ENCODE measurements around the gene GPR108.
A peak's percentile ranks its signal among the peaks of the same experiment; 100 is the strongest.
"Not testable (repeated sequence)": the region's sequence is repeated elsewhere in the genome, so short reads cannot be mapped to it uniquely, and the experiment has no call there.

Gene GPR108

GRCh38 chr19:6773323-6773931 lies 36.0 kb upstream of the GPR108 start:
- DNase-seq (ENCODE audit: low spot score): peak; percentile 72
- in situ Hi-C loops (cut with MboI; ENCODE audit: low sequenced_read_pairs, unreplicated experiment): no loop called here
- no peak for TF ChIP-seq CTCF (IDR thresholded peaks at IDR 0.05; ENCODE audit: borderline replicate concordance, control extremely low read depth, extremely low read depth, insufficient read depth, missing control alignments)

- no peak for DNase-seq (ENCODE audit: low spot score)
- TF ChIP-seq CTCF (IDR thresholded peaks at IDR 0.05; ENCODE audit: borderline replicate concordance, control extremely low read depth, extremely low read depth, insufficient read depth, missing control alignments): no peak
- in situ Hi-C loops (cut with MboI; ENCODE audit: low sequenced_read_pairs, unreplicated experiment): no loop called here
Measured at GRCh38 chr19:6772866-6773322, 35.5 kb upstream of the GPR108 start.

- in situ Hi-C loops (cut with MboI; ENCODE audit: low sequenced_read_pairs, unreplicated experiment): no loop called here
- peak; percentile 95 for DNase-seq (ENCODE audit: low spot score)
Measured at GRCh38 chr19:6772028-6772865, 34.9 kb upstream of the GPR108 start, which contains the start of gene VAV1. Gene VAV1, plus strand, starts transcription at chr19:6772708. Its CDS starts 100 bp downstream, at chr19:6772808.

GRCh38 chr19:6771648-6772027 lies 34.3 kb upstream of the GPR108 start:
- in situ Hi-C loops (cut with MboI; ENCODE audit: low sequenced_read_pairs, unreplicated experiment); DNase-seq (ENCODE audit: low spot score): not testable (repeated sequence)

More at GRCh38 chr19:6772028-6772865, 34.9 kb upstream of the GPR108 start, which contains the start of gene VAV1:
- TF ChIP-seq CTCF (IDR thresholded peaks at IDR 0.05; ENCODE audit: borderline replicate concordance, control extremely low read depth, extremely low read depth, insufficient read depth, missing control alignments): peak; percentile 53

GRCh38 chr19:6769006-6769619 lies 31.7 kb upstream of the GPR108 start:
- DNase-seq (ENCODE audit: low spot score): peak; percentile 32
- in situ Hi-C loops (cut with MboI; ENCODE audit: low sequenced_read_pairs, unreplicated experiment): no loop called here
- no peak for TF ChIP-seq CTCF (IDR thresholded peaks at IDR 0.05; ENCODE audit: borderline replicate concordance, control extremely low read depth, extremely low read depth, insufficient read depth, missing control alignments)

GRCh38 chr19:6768236-6768785 lies 30.9 kb upstream of the GPR108 start:
- TF ChIP-seq CTCF (IDR thresholded peaks at IDR 0.05; ENCODE audit: borderline replicate concordance, control extremely low read depth, extremely low read depth, insufficient read depth, missing control alignments): no peak
- in situ Hi-C loops (cut with MboI; ENCODE audit: low sequenced_read_pairs, unreplicated experiment): no loop called here
- DNase-seq (ENCODE audit: low spot score): no peak

Data from GM13976 (cell line).